ENCODE results near the gene S100B. TPM values are rescaled to one million over a fixed set of nuclear protein-coding genes. Genes with fewer than 3 reads are reported as not detected.
"Not testable (repeated sequence)": the region's sequence is repeated elsewhere in the genome, so short reads cannot be mapped to it uniquely, and the experiment has no call there.

Gene S100B
- total RNA-seq, 1 experiment from 2014 or later = 0.18 TPM

DNA sequence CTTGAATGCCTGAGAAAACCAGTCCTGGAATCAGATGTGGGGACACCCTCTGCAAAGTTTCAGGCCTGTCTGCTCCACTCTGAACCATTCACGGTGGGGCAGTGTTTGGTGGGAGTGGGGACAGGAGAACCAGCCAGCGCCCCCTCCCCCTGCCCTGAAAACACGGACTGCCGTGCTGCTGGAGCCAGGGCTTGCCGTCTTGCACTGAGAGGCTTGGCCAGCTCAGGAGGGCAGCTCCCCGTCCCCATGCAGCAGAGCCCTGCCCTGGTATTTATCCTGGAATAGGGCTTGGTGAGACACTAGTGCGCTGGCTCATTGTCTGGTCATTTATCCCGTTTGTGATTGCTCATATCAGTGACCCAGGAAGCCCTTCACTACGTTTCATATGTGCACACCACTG lies 3.9 kb downstream of the S100B start:
- no peak overlapping the region for H3K4me3 ChIP-seq
- no peak overlapping the region for H3K27ac ChIP-seq
- DNase-seq = no peak
- H3K36me3 ChIP-seq = no peaks in the 10 kb centered on the region
- H3K4me1 ChIP-seq = no peaks in the 10 kb centered on the region
- H3K27me3 ChIP-seq = 0 out of 2 replicates have a peak, but pooled peaks cover 3% of the 10 kb centered on the region
- H3K9me3 ChIP-seq (replicated peaks) = no peaks in the 10 kb centered on the region

DNA sequence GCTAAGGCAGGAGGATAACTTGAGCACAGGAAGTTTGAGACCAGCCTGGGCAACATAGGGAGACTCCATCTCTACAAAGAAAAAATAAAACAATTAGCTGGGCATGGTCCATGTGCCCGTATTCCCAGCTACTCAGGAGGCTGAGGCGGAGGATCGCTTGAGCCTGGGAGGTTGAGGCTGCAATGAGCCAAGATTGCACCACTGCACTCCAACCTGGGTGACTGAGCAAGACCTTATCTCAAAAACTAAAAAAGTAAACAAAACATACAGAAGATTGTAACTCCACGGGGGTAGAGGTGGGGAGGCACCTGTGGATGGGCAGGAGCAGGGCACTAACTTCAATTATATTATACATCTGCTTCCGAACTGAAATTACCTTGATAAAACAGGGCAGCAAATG lies 4.6 kb downstream of the S100B start:
- H3K27ac ChIP-seq = no peak overlapping the region
- H3K4me3 ChIP-seq = no peak overlapping the region
- H3K4me1 ChIP-seq = no peaks in the 10 kb centered on the region
- no peaks in the 10 kb centered on the region for H3K36me3 ChIP-seq
- DNase-seq = no peak
- no peaks in the 10 kb centered on the region for H3K9me3 ChIP-seq (replicated peaks)
- H3K27me3 ChIP-seq = 0 out of 2 replicates have a peak, but pooled peaks cover 3% of the 10 kb centered on the region

GRCh38 chr21:46598581-46599572 lies 6.0 kb downstream of the S100B start:
- Histone ChIP-seq H3K27ac (no peak overlapping the region), H3K36me3 (no peaks in the 10 kb centered on the region)
- DNase-seq = no peak

GRCh38 chr21:46597896-46598343 lies 7.0 kb downstream of the S100B start:
- Histone ChIP-seq H3K36me3 (no peaks in the 10 kb centered on the region), H3K4me1 (no peaks in the 10 kb centered on the region), H3K4me3 (no peak overlapping the region), H3K27me3 (no peaks in the 10 kb centered on the region), H3K27ac (no peak overlapping the region), H3K9me3 (replicated peaks) (no peaks in the 10 kb centered on the region; the same call in none of the 2 replicates)
- DNase-seq = no peak

More at GRCh38 chr21:46598581-46599572, 6.0 kb downstream of the S100B start:
- no peaks in the 10 kb centered on the region; the same call in 1 of the 2 replicates for H3K9me3 ChIP-seq (replicated peaks)
- H3K27me3 ChIP-seq = 0 out of 2 replicates have a peak, but pooled peaks cover 3% of the 10 kb centered on the region
- H3K4me1 ChIP-seq = no peaks in the 10 kb centered on the region
- no peak overlapping the region for H3K4me3 ChIP-seq

DNA sequence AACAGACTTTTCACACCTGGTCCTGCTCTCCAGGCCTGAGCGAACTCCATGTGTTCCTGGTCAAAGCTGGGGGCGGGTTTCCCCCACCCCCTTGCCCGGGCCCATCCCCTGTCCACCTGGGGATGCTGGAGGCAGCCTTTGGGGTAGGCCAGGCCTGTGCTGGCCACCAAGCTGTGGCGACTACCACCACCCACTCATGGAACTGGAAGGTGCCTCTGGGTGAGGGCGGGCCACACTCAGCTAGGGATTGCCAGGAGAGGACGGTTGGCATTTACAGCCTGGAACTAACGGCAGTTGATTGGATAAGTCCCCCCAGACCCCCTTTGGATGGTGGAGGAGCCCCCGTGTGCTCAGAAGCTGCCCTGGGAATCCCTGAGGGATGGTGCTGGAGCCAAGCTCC lies 7.9 kb downstream of the S100B start:
- Histone ChIP-seq H3K4me1 (no peaks in the 10 kb centered on the region), H3K36me3 (no peaks in the 10 kb centered on the region), H3K27me3 (no peaks in the 10 kb centered on the region), H3K9me3 (replicated peaks) (no peaks in the 10 kb centered on the region; the same call in none of the 2 replicates), H3K27ac (no peak overlapping the region), H3K4me3 (no peak overlapping the region)
- no peak for DNase-seq

DNA sequence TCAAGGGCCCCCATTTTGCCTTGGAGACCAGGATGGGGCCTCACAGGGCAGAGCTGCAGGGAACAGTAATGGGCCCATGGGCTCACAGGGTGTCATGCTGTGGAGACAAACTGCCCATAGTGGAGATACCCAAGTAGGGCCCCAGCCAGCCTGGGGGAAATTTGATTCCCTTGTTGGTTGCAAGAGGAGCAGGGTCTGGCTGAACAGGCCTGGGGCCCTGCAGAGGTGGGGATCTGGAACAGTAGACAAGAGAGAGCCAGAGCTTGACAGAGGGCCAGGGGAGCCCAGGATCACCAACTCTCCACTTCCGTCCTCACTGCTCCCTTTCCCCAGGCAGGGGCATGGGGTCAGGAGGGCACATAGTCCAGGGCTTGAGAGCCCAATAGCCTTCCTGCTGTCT lies 8.7 kb downstream of the S100B start:
- no peaks in the 10 kb centered on the region; the same call in none of the 2 replicates for H3K9me3 ChIP-seq (replicated peaks)

DNA sequence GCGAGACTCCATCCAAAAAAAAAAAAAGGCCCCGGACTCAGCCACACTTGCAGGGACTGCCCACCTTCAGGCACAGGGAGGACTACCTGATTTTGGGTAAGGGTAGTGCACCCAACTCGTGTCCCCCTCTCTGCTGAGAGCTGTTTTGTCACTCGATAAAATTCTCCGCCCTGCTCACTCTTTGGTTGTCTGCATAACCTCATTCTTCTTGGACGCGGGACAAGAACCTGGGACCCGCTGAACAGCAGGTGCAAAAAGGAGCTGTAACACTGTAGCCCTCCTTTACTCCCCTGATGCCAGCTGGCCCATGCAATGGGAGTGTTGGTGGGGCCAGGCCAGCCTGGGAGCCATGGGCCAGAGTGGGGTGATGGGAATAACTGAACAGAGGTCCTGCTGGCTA lies 10.6 kb downstream of the S100B start:
- Histone ChIP-seq H3K9me3 (replicated peaks) (peaks cover 3% of the 10 kb centered on the region), H3K4me1 (no peaks in the 10 kb centered on the region), H3K27ac (no peak overlapping the region), H3K4me3 (no peak overlapping the region), H3K36me3 (no peaks in the 10 kb centered on the region), H3K27me3 (no peaks in the 10 kb centered on the region)
- DNase-seq = no peak

More for the DNA sequence above, 8.7 kb downstream of the S100B start:
- no peaks in the 10 kb centered on the region for H3K27me3 ChIP-seq
- H3K4me3 ChIP-seq = no peak overlapping the region
- H3K27ac ChIP-seq = no peak overlapping the region
- no peaks in the 10 kb centered on the region for H3K36me3 ChIP-seq
- no peaks in the 10 kb centered on the region for H3K4me1 ChIP-seq
- no peak for DNase-seq

DNA sequence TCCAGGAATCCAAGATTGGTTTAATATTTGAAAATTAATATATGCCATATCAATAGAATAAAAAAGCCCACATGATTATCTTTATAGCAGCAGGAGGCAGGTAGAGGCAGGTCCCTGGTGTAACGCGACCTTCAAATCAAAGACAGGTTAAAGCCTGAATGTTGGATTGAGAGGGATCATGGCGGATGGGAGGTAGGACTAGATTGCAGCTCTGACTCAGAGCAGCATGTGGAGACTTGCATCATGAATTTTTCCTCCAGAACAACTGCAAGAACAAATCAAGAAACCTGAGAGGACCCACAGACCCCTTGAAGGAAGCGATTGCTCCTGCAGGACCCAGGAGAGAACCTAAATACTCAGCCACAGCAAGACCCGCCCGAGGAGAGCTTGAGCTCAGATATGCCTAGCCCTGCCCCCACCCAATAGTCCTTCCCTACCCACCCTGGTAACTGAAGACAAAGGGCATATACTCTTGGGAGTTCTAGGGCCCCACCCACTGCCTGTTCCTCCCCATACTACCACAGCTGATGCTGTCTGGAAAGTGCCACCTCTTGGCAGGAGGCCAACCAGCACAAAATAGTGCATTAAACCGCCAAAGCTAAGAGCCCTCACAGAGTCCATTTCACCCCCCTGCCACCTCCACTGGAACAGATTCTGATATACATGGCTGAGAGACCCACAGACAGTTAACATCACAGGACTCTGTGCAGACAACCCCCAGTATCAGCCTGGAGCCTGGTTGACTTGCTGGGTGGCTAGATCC lies 19.5 kb downstream of the S100B start:
- Histone ChIP-seq H3K4me3 (no peak overlapping the region), H3K27me3 (no peaks in the 10 kb centered on the region), H3K36me3 (no peaks in the 10 kb centered on the region), H3K27ac (no peak overlapping the region), H3K9me3 (replicated peaks) (peaks cover 4% of the 10 kb centered on the region), H3K4me1 (peaks cover 11% of the 10 kb centered on the region; the same call in 1 of the 2 replicates)
- peak; percentile 72 to 75 for DNase-seq

- no peak overlapping the region for H3K4me3 ChIP-seq
- peaks cover 11% of the 10 kb centered on the region; the same call in 1 of the 2 replicates for H3K4me1 ChIP-seq
- no peaks in the 10 kb centered on the region; the same call in none of the 2 replicates for H3K9me3 ChIP-seq (replicated peaks)
- no peak for DNase-seq
- H3K27ac ChIP-seq = no peak overlapping the region
- no peaks in the 10 kb centered on the region for H3K27me3 ChIP-seq
- H3K36me3 ChIP-seq = no peaks in the 10 kb centered on the region
Measured at GRCh38 chr21:46581780-46582307, 23.0 kb downstream of the S100B start.

- not testable (repeated sequence) for H3K4me1 ChIP-seq; H3K27me3 ChIP-seq; H3K9me3 ChIP-seq (replicated peaks); DNase-seq; H3K4me3 ChIP-seq; H3K36me3 ChIP-seq; H3K27ac ChIP-seq
Measured at GRCh38 chr21:46579394-46579793, 25.5 kb downstream of the S100B start.

DNA sequence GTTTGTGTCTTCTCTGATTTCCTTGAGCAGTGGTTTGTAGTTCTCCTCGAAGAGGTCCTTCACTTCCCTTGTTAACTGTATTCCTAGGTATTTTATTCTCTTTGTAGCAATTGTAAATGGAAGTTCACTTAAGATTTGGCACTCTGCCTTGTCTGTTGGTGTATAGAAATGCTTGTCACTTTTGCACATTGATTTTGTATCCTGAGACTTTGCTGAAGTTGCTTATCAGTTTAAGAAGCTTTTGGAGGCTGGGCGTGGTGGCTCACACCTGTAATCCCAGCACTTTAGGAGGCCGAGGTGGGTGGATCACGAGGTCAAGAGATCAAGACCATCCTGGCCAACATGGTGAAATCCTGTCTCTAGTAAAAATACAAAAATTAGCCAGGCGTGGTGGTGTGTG lies 27.1 kb downstream of the S100B start:
- not testable (repeated sequence) for H3K9me3 ChIP-seq (replicated peaks); H3K36me3 ChIP-seq; H3K27me3 ChIP-seq; DNase-seq; H3K27ac ChIP-seq; H3K4me1 ChIP-seq; H3K4me3 ChIP-seq

DNA sequence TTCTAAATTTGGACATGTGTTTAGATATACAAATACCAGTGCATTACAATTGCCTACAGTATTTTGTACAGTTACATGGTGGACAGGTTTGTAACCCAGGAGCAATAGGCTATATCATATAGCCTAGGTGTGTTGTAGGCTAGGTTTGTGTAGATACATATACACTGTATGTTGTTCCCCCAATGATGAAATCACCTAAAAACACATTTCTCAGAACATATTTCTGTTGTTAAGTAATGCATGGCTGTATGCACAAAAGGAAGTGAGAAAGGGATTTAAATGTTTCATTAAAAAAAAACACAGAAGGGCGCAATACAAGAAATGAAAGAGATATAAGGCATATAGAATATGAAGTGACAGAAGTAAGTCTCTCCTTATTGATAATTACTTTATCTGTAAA lies 32.0 kb downstream of the S100B start:
- H3K36me3 ChIP-seq = peaks cover 12% of the 10 kb centered on the region
- no peak overlapping the region for H3K4me3 ChIP-seq
- DNase-seq = no peak
- H3K27me3 ChIP-seq = no peaks in the 10 kb centered on the region
- H3K27ac ChIP-seq = no peak overlapping the region
- no peaks in the 10 kb centered on the region for H3K4me1 ChIP-seq
- H3K9me3 ChIP-seq (replicated peaks) = no peaks in the 10 kb centered on the region

- Histone ChIP-seq H3K9me3 (replicated peaks) (no peaks in the 10 kb centered on the region), H3K4me3 (no peak overlapping the region), H3K27ac (no peak overlapping the region), H3K27me3 (no peaks in the 10 kb centered on the region), H3K36me3 (peaks cover 20% of the 10 kb centered on the region), H3K4me1 (no peaks in the 10 kb centered on the region)
- DNase-seq = no peak
Measured at GRCh38 chr21:46570631-46571030, 34.3 kb downstream of the S100B start.

- H3K4me3 ChIP-seq = no peak overlapping the region
- H3K4me1 ChIP-seq = no peaks in the 10 kb centered on the region
- H3K36me3 ChIP-seq = peaks cover 20% of the 10 kb centered on the region
- H3K27me3 ChIP-seq = no peaks in the 10 kb centered on the region
- DNase-seq = no peak
- H3K9me3 ChIP-seq (replicated peaks) = no peaks in the 10 kb centered on the region
- H3K27ac ChIP-seq = no peak overlapping the region
Measured at GRCh38 chr21:46570119-46570518, 34.8 kb downstream of the S100B start.

- Histone ChIP-seq H3K27me3 (no peaks in the 10 kb centered on the region), H3K9me3 (replicated peaks) (no peaks in the 10 kb centered on the region), H3K4me3 (no peak overlapping the region), H3K27ac (no peak overlapping the region), H3K4me1 (no peaks in the 10 kb centered on the region), H3K36me3 (peaks cover 20% of the 10 kb centered on the region)
- no peak for DNase-seq
Measured at GRCh38 chr21:46569081-46569480, 35.8 kb downstream of the S100B start.
